Stimulated activated CD8-positive, alpha-beta memory T cell treated with anti-CD3 and anti-CD28 coated beads, Interleukin-12 subunit alpha, Interleukin-12 subunit beta, amount 100 ng/mL, for 4 hours (primary cell): Measurements from ENCODE around the gene SCART1.
"Not testable (repeated sequence)": the region's sequence is repeated elsewhere in the genome, so short reads cannot be mapped to it uniquely, and the experiment has no call there.

Experiments
- DNase-seq: peaks from one replicate; pipeline ENCODE4 v3.0.0-alpha.2; 2020; ENCODE audit warnings: low read depth

The SCART1 gene

GRCh38 chr10:133453516-133454203 is at the start of gene SCART1:
TSS of gene SCART1 (plus strand) at chr10:133453945. CDS start at chr10:133453998, 53 bp downstream.
- DNase-seq = no peak

GRCh38 chr10:133405272-133405671 is 48.5 kb upstream of the SCART1 start:
- DNase-seq = no peak

- no peak for DNase-seq
These were observed 47.8 kb upstream of the SCART1 start for GRCh38 chr10:133405844-133406527.

GRCh38 chr10:133411523-133412380 is 42.0 kb upstream of the SCART1 start:
- no peak for DNase-seq

- no peak for DNase-seq
These were observed 41.4 kb upstream of the SCART1 start for GRCh38 chr10:133412381-133412711.

GRCh38 chr10:133414401-133414800 is 39.3 kb upstream of the SCART1 start:
- not testable (repeated sequence) for DNase-seq

- DNase-seq = no peak
These were observed 38.0 kb upstream of the SCART1 start for GRCh38 chr10:133415752-133416151.

- DNase-seq = no peak
These were observed 35.3 kb upstream of the SCART1 start for GRCh38 chr10:133418289-133418993.

GRCh38 chr10:133419211-133419950 is 34.4 kb upstream of the SCART1 start:
- no peak for DNase-seq

GRCh38 chr10:133420028-133420427 is 33.7 kb upstream of the SCART1 start:
- no peak for DNase-seq

GRCh38 chr10:133420579-133420978 is 33.2 kb upstream of the SCART1 start:
- no peak for DNase-seq

- DNase-seq = no peak
These were observed 32.2 kb upstream of the SCART1 start for GRCh38 chr10:133421336-133422222.

GRCh38 chr10:133422223-133422806 is 31.4 kb upstream of the SCART1 start:
- no peak for DNase-seq

GRCh38 chr10:133422807-133423771 is 30.7 kb upstream of the SCART1 start:
- no peak for DNase-seq

- not testable (repeated sequence) for DNase-seq
These were observed 29.6 kb upstream of the SCART1 start for GRCh38 chr10:133424102-133424501.

- not testable (repeated sequence) for DNase-seq
These were observed 29.1 kb upstream of the SCART1 start, which contains the start of gene SPRN for GRCh38 chr10:133424601-133425000. TSS of gene SPRN (minus strand) at chr10:133424625. CDS start at chr10:133423681, 944 bp downstream.

GRCh38 chr10:133429571-133429970 is 24.2 kb upstream of the SCART1 start:
- DNase-seq = not testable (repeated sequence)

- not testable (repeated sequence) for DNase-seq
These were observed 21.7 kb upstream of the SCART1 start for GRCh38 chr10:133431888-133432613.
